H9 (cell line): ENCODE results near the gene A1CF. TPM values are rescaled to one million over a fixed set of nuclear protein-coding genes. Genes with fewer than 3 reads are reported as not detected.

Source experiments
- DNase-seq: peaks from one replicate; pipeline ENCODE4 v3.0.0-alpha.2; 2017
- H2AFZ ChIP-seq: one replicate; pipeline ENCODE4 v1.6.1; 2013; ENCODE audit warnings: mild to moderate bottlenecking, low read length, control low read depth, moderate library complexity
- H2AK5ac ChIP-seq: 2 replicates; pipeline ENCODE4 v1.6.1; 2013; ENCODE audit warnings: low read length, control low read depth, mixed read lengths; ENCODE audit not compliant: insufficient read length
- H2BK120ac ChIP-seq: one replicate; pipeline ENCODE4 v1.6.1; 2013; ENCODE audit warnings: low read depth, mild to moderate bottlenecking, low read length, control low read depth, inconsistent platforms; ENCODE audit not compliant: poor library complexity, severe bottlenecking
- H2BK12ac ChIP-seq: 2 replicates; pipeline ENCODE4 v1.6.1; 2013; ENCODE audit warnings: low read length, control low read depth, mixed read lengths, low read depth; ENCODE audit not compliant: insufficient read length
- H2BK15ac ChIP-seq: 2 replicates; pipeline ENCODE4 v1.6.1; 2013; ENCODE audit warnings: low read depth, low read length, control low read depth
- H2BK20ac ChIP-seq: one replicate; pipeline ENCODE4 v1.6.1; 2013; ENCODE audit warnings: low read depth, mild to moderate bottlenecking, low read length, control low read depth, inconsistent platforms; ENCODE audit not compliant: poor library complexity, severe bottlenecking
- H2BK5ac ChIP-seq: 2 replicates; pipeline ENCODE4 v1.6.1; 2013; ENCODE audit warnings: low read length, control low read depth, mixed read lengths; ENCODE audit not compliant: insufficient read length
- H3K14ac ChIP-seq: 2 replicates; pipeline ENCODE4 v1.6.1; 2013; ENCODE audit warnings: low read length, control low read depth; ENCODE audit not compliant: insufficient read depth
- H3K18ac ChIP-seq: 2 replicates; pipeline ENCODE4 v1.6.1; 2013; ENCODE audit warnings: low read depth, mild to moderate bottlenecking, mixed read lengths, low read length, control low read depth; ENCODE audit not compliant: insufficient read length
- H3K23ac ChIP-seq: 2 replicates; pipeline ENCODE4 v1.6.1; 2013; ENCODE audit warnings: low read length, control low read depth, mixed read lengths, low read depth; ENCODE audit not compliant: insufficient read length
- H3K23me2 ChIP-seq: 2 replicates; pipeline ENCODE4 v1.6.1; 2013; ENCODE audit warnings: low read depth, mild to moderate bottlenecking, mixed read lengths, low read length, control low read depth; ENCODE audit not compliant: insufficient read length, poor library complexity, severe bottlenecking
- H3K27ac ChIP-seq: 2 replicates; pipeline ENCODE4 v1.5.1; 2013; ENCODE audit warnings: low read length, control low read depth, mixed read lengths, low read depth; ENCODE audit not compliant: insufficient read length
- H3K27me3 ChIP-seq: 2 replicates; pipeline ENCODE4 v1.6.1; 2013; ENCODE audit warnings: low read length, control low read depth, inconsistent platforms; ENCODE audit not compliant: insufficient read depth
- H3K4ac ChIP-seq: 2 replicates; pipeline ENCODE4 v1.6.1; 2013; ENCODE audit warnings: low read depth, mild to moderate bottlenecking, control low read depth, inconsistent platforms, low read length, moderate library complexity
- H3K4me1 ChIP-seq: 2 replicates; pipeline ENCODE4 v1.6.1; 2013; ENCODE audit warnings: low read length, control low read depth, inconsistent platforms; ENCODE audit not compliant: insufficient read depth
- H3K4me2 ChIP-seq: 2 replicates; pipeline ENCODE4 v1.6.1; 2013; ENCODE audit warnings: low read length, control low read depth, mixed read lengths; ENCODE audit not compliant: insufficient read length, insufficient read depth
- H3K56ac ChIP-seq: 2 replicates; pipeline ENCODE4 v1.6.1; 2013; ENCODE audit warnings: low read depth, mild to moderate bottlenecking, mixed read lengths, low read length, control low read depth; ENCODE audit not compliant: insufficient read length
- H3K79me1 ChIP-seq: 2 replicates; pipeline ENCODE4 v1.6.1; 2013; ENCODE audit warnings: low read depth, mild to moderate bottlenecking, moderate library complexity, low read length, control low read depth, inconsistent platforms; ENCODE audit not compliant: insufficient read depth, poor library complexity, severe bottlenecking
- H3K79me2 ChIP-seq: 2 replicates; pipeline ENCODE4 v1.6.1; 2013; ENCODE audit warnings: low read length, control low read depth, inconsistent platforms; ENCODE audit not compliant: insufficient read depth
- H3K9ac ChIP-seq: 2 replicates; pipeline ENCODE4 v1.6.1; 2013; ENCODE audit warnings: low read length, control low read depth, mixed read lengths; ENCODE audit not compliant: insufficient read length; ENCODE audit errors: extremely low read depth
- H3K9me3 ChIP-seq: one replicate; pipeline ENCODE4 v1.6.1; 2013; ENCODE audit warnings: low read depth, low read length, inconsistent platforms; ENCODE audit not compliant: control insufficient read depth
- H3T11ph ChIP-seq: one replicate; pipeline ENCODE4 v1.6.1; 2013; ENCODE audit warnings: mild to moderate bottlenecking, low read length, control low read depth, inconsistent platforms
- H4K20me1 ChIP-seq: one replicate; pipeline ENCODE4 v1.6.1; 2013; ENCODE audit not compliant: control insufficient read depth, insufficient read length, insufficient read depth
- H4K5ac ChIP-seq: 2 replicates; pipeline ENCODE4 v1.6.1; 2013; ENCODE audit warnings: low read depth, mild to moderate bottlenecking, mixed read lengths, low read length, control low read depth; ENCODE audit not compliant: insufficient read length
- H4K8ac ChIP-seq: replicated peaks from 2 replicates; pipeline ENCODE4 v1.6.1; 2013; ENCODE audit warnings: low read length, control low read depth, mixed read lengths, low read depth; ENCODE audit not compliant: insufficient read length
- H4K91ac ChIP-seq: 2 replicates; pipeline ENCODE4 v1.6.1; 2013; ENCODE audit warnings: low read depth, mild to moderate bottlenecking, moderate library complexity, mixed read lengths, low read length, control low read depth; ENCODE audit not compliant: insufficient read length
- H3K27ac Mint-ChIP-seq, 3 experiments: 2 replicates in 2 of 3; 3 replicates in 1 of 3; pipeline ENCODE4 v1.8.0; 2020 to 2021; ENCODE audit warnings: mixed read lengths in 3 of 3, mild to moderate bottlenecking in 1 of 3, moderate library complexity in 1 of 3
- H3K27me3 Mint-ChIP-seq: 2 replicates; pipeline ENCODE4 v1.8.0; 2021; ENCODE audit warnings: low read depth, mild to moderate bottlenecking, moderate library complexity, mixed read lengths
- H3K36me3 Mint-ChIP-seq, 3 experiments: 2 replicates in 2 of 3; 3 replicates in 1 of 3; pipeline ENCODE4 v1.8.0; 2020 to 2021; ENCODE audit warnings: low read depth in 3 of 3, mixed read lengths in 3 of 3; ENCODE audit not compliant: insufficient read depth in 1 of 3
- H3K4me1 Mint-ChIP-seq, 2 experiments: 2 replicates each; pipeline ENCODE4 v1.8.0; 2020; ENCODE audit warnings: mixed read lengths in 2 of 2
- H3K4me3 Mint-ChIP-seq, 2 experiments: 2 replicates in 1 of 2; 3 replicates in 1 of 2; pipeline ENCODE4 v1.8.0; 2020 to 2021; ENCODE audit warnings: mild to moderate bottlenecking in 2 of 2, mixed read lengths in 2 of 2, moderate library complexity in 1 of 2
- H3K9me3 Mint-ChIP-seq, 2 experiments: 2 replicates in 1 of 2; 3 replicates in 1 of 2; pipeline ENCODE4 v1.8.0; 2020; ENCODE audit warnings: mild to moderate bottlenecking in 2 of 2, mixed read lengths in 2 of 2, moderate library complexity in 1 of 2
- CTCF ChIP-seq: fragments of 200-600 bp; sonication (generic); conservative IDR thresholded peaks from 3 replicates; pipeline ENCODE4 v1.8.0; 2021; ENCODE audit warnings: antibody characterized with exemption, mild to moderate bottlenecking
- WGBS: extraction: QIAGEN DNeasy Blood & Tissue Kit; methylation state at CpG from one replicate; pipeline ENCODE4 v1.1.7; 2013; ENCODE audit warnings: missing lambda C conversion rate, low lambda C conversion rate, mixed read lengths; ENCODE audit not compliant: insufficient read length; ENCODE audit errors: extremely low coverage; 5-methylcytosine and 5-hydroxymethylcytosine counted together
- total RNA-seq: library from RNA; stranded (reverse); gene quantifications from 2 replicates; pipeline ENCODE4 v1.2.1, GENCODE V29; 2021

A1CF gene
- total RNA-seq, 1 experiment from 2014 or later, result not detected

DNA sequence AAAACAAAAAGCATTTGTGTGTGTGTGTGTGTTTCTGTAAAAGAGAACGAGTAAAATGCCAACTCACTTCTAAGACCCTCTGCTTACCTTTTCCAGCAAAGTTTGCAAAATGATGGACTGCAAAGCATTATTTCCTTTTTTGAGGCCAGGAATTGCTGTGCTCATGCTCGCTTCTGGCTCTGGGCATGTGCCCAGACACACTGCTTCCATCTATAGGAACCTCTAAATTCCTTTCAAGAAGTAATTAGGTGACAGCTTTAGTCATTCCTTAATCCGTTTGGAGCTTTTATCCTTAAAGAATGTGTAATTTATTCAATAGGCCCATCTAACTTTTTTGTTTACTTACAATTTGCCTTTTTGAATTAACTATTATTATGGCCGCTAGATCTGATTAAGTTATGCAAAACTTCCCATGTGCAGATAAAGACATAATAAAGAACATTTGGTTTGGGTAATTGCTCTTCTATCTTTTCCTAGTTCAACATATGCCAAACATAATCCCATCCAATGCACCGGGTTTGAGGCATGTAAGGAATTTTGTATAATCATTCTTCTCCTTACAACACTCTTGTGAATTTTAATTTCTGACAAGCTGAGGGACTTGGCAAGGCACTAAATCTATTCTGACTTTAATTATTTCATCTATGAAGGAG lies 34.7 kb downstream of the A1CF start:
- Histone ChIP-seq H2BK12ac (no peak overlapping the region), H2BK20ac (no peak overlapping the region), H2BK15ac (no peak overlapping the region), H2AK5ac (no peak overlapping the region), H3K4me2 (no peak overlapping the region), H3K23me2 (no peaks in the 10 kb centered on the region), H3K56ac (no peak overlapping the region), H3K4ac (no peak overlapping the region), H4K8ac (no peak overlapping the region), H3K18ac (no peak overlapping the region), H3K14ac (no peak overlapping the region), H3K79me2 (no peaks in the 10 kb centered on the region), H3K9ac (no peak overlapping the region), H2BK5ac (no peak overlapping the region), H3K4me1 (no peaks in the 10 kb centered on the region; the same call in 1 of the 2 replicates), H4K91ac (no peak overlapping the region), H2AFZ (no peak overlapping the region), H4K20me1 (no peaks in the 10 kb centered on the region), H3T11ph (no peak overlapping the region), H3K27ac (no peak overlapping the region), H4K5ac (no peak overlapping the region), H2BK120ac (no peak overlapping the region), H3K23ac (no peak overlapping the region), H3K79me1 (no peaks in the 10 kb centered on the region), H3K9me3 (no peaks in the 10 kb centered on the region), H3K27me3 (no peaks in the 10 kb centered on the region)
- H3K4me3 Mint-ChIP-seq, result no peak overlapping the region
- TF ChIP-seq CTCF, result no peak
- H3K4me1 Mint-ChIP-seq, result peaks cover 12 to 13% of the 10 kb centered on the region in 2 experiments
- WGBS, result no CpG with 5 or more reads among the region's 5 CpGs
- H3K27me3 Mint-ChIP-seq, result no peaks in the 10 kb centered on the region
- peak overlapping the region in 1 of 3 experiments; percentile 72; a peak in 1 of 7 replicates for H3K27ac Mint-ChIP-seq
- no peak for DNase-seq
- H3K9me3 Mint-ChIP-seq, result no peaks in the 10 kb centered on the region
- no peaks in the 10 kb centered on the region for H3K36me3 Mint-ChIP-seq
